SK-N-MC (cell line): ENCODE data around the gene RRM2.
"Not testable (repeated sequence)": the region's sequence is repeated elsewhere in the genome, so short reads cannot be mapped to it uniquely, and the experiment has no call there.

Experiments used
- DNase-seq: peaks from one replicate; pipeline ENCODE4 v3.0.0-alpha.2; 2011; ENCODE audit warnings: low read depth, low spot score
- H3K27ac ChIP-seq: fragments of 200-600 bp; sonication (generic); 2 replicates; pipeline ENCODE4 v1.5.1; 2016; ENCODE audit warnings: mixed run types
- H3K36me3 ChIP-seq: fragments of 200-600 bp; sonication (generic); 2 replicates; pipeline ENCODE4 v1.6.1; 2017; ENCODE audit warnings: antibody characterized with exemption, low read length, mixed read lengths; ENCODE audit not compliant: insufficient read depth
- H3K4me3 ChIP-seq: fragments of 200-600 bp; sonication (generic); 2 replicates; pipeline ENCODE4 v1.5.1; 2016
- H3K9ac ChIP-seq: fragments of 200-600 bp; sonication (generic); 2 replicates; pipeline ENCODE4 v1.8.0; 2017; ENCODE audit warnings: mixed run types, mixed read lengths; ENCODE audit not compliant: insufficient read length
- H3K9me3 ChIP-seq: fragments of 200-600 bp; sonication (generic); 2 replicates; pipeline ENCODE4 v1.6.1; 2017; ENCODE audit warnings: low read depth, mild to moderate bottlenecking, antibody characterized with exemption, low read length, moderate library complexity, mixed read lengths
- EZH2 ChIP-seq: fragments of 200-600 bp; sonication (generic); IDR thresholded peaks from one replicate; pipeline ENCODE4 v1.6.1; 2017; ENCODE audit warnings: antibody characterized with exemption
- FOXP2 ChIP-seq: optimal IDR thresholded peaks from 2 replicates; pipeline ENCODE3; 2011; ENCODE audit warnings: mild to moderate bottlenecking, moderate library complexity; ENCODE audit not compliant: insufficient read depth; ENCODE audit errors: extremely low read length, control extremely low read depth
- POLR2AphosphoS5 ChIP-seq: IDR thresholded peaks from 2 replicates; pipeline ENCODE4 v1.6.1; 2012; ENCODE audit warnings: mild to moderate bottlenecking, low read depth, low read length, borderline replicate concordance

RRM2 gene

DNA sequence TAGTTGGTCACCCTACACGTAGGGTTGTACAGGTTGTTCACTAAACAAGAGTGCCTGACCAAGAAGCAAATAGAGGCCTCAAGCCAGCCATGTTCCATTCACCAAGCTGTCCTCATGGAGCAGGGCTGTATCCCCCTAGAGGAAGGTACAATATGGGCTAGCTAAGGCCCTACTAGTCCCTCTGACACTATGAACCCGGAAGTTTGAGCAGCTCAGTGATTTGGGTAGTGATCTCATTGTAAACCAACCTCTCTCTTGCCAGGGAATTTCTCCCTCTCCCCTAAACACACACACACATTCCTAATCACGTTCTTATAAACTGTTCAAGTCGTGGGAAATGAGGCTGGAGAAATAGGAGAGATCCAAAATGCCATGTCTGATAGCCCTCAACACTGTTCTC lies 35.6 kb upstream of the RRM2 start:
- DNase-seq, result no peak
- no peaks in the 10 kb centered on the region for H3K9me3 ChIP-seq
- H3K27ac ChIP-seq, result no peak overlapping the region
- no peaks in the 10 kb centered on the region for H3K36me3 ChIP-seq
- no peak overlapping the region for H3K4me3 ChIP-seq
- H3K9ac ChIP-seq, result no peak overlapping the region
- TF ChIP-seq EZH2, result no peak
- TF ChIP-seq POLR2AphosphoS5, result no peak
- TF ChIP-seq FOXP2, result no peak

DNA sequence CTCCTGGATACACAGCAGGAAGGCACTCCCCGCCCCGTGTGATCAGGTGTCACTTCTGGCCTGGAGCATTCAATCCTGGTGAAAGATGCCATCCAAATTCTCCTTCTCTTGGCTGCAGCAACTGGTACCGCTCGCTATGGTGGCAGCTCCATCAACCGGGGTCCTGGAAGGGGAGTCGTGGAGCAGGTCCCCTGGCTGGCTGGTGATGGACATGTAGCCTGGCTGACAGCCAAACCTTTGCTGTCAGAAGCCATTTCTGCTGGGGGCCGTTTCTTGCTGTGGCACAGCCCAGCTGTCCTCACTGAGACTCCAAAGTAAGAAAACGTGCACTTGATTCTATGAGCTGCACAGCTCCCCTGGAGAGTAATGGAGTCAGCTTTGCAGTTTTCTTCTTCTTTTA lies 35.2 kb upstream of the RRM2 start:
- H3K9me3 ChIP-seq, result no peaks in the 10 kb centered on the region
- TF ChIP-seq EZH2, result no peak
- TF ChIP-seq FOXP2, result no peak
- TF ChIP-seq POLR2AphosphoS5, result no peak
- H3K4me3 ChIP-seq, result no peak overlapping the region
- H3K27ac ChIP-seq, result no peak overlapping the region
- H3K9ac ChIP-seq, result no peak overlapping the region
- H3K36me3 ChIP-seq, result no peaks in the 10 kb centered on the region
- no peak for DNase-seq

DNA sequence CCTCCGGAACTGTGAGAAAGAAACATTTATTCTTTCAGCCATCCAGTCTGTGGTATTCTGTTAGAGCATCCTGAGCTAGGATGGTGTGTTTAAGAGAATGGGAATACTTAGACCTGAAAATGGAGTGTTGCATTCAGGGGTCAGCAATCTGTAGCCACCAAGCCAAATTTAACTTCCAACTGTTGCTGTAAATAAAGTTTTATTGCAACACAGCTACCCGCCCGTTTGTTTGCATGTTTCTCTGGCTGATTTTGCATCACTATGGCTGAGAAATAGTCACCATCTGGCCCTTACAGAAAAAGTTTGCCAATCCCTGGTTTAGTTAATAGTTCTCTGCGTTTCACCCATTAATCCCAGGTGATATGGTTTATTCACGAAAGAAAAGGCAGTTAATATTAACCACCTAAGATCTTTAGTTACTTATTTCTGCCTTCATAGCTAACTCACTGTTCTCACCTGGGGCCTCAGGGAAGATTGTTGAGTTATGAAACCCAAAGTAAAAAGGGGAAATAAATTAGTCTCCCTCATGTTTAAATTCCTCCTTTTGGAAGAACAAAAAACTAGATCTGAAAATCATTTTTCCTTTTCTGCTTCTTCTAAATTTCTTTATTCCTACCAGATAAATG lies 32.9 kb upstream of the RRM2 start:
- H3K36me3 ChIP-seq, result no peaks in the 10 kb centered on the region
- H3K4me3 ChIP-seq, result no peak overlapping the region
- H3K27ac ChIP-seq, result no peak overlapping the region
- no peaks in the 10 kb centered on the region for H3K9me3 ChIP-seq
- no peak overlapping the region for H3K9ac ChIP-seq
- no peak for TF ChIP-seq POLR2AphosphoS5
- no peak for DNase-seq

GRCh38 chr2:10091182-10091888 lies 31.2 kb upstream of the RRM2 start:
- Histone ChIP-seq H3K36me3 (no peaks in the 10 kb centered on the region), H3K4me3 (no peak overlapping the region), H3K9ac (no peak overlapping the region), H3K27ac (no peak overlapping the region), H3K9me3 (no peaks in the 10 kb centered on the region)
- no peak for DNase-seq
- TF ChIP-seq EZH2 (no peak), POLR2AphosphoS5 (no peak), FOXP2 (no peak)

- not testable (repeated sequence) for H3K4me3 ChIP-seq, DNase-seq, H3K9ac ChIP-seq, H3K27ac ChIP-seq, H3K9me3 ChIP-seq, H3K36me3 ChIP-seq
Measured at GRCh38 chr2:10091889-10092244, 30.7 kb upstream of the RRM2 start.

DNA sequence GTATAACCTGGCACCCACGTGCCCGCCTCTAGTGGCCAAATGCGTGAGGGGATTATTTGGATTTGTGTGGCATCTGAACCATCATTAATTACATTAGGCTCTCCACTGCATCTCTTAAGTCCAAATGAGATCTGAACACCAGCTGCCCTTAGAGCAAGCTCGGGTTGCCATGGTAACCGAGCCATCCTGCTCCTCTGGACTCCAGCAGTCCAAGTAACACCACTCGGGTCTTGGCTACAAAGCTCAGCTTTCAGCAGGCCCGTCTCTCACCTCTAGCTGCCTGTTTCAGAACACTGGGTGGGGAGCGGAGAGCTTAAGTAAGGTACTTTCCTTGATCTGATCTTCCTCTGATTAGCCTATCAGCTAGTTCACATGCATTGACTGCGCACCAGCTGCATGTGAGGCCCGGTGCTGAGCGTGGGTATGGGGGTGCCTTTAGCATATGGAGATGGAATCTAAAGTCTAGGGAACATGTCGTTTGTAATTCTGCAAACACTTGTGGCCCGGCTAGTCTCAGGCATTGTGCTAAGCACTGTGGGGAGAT lies 28.2 kb upstream of the RRM2 start:
- DNase-seq, result no peak
- no peak for TF ChIP-seq POLR2AphosphoS5
- no peak for TF ChIP-seq EZH2
- TF ChIP-seq FOXP2, result no peak
- H3K36me3 ChIP-seq, result no peaks in the 10 kb centered on the region
- H3K9me3 ChIP-seq, result no peaks in the 10 kb centered on the region
- no peak overlapping the region for H3K4me3 ChIP-seq
- H3K9ac ChIP-seq, result no peak overlapping the region
- no peak overlapping the region for H3K27ac ChIP-seq

DNA sequence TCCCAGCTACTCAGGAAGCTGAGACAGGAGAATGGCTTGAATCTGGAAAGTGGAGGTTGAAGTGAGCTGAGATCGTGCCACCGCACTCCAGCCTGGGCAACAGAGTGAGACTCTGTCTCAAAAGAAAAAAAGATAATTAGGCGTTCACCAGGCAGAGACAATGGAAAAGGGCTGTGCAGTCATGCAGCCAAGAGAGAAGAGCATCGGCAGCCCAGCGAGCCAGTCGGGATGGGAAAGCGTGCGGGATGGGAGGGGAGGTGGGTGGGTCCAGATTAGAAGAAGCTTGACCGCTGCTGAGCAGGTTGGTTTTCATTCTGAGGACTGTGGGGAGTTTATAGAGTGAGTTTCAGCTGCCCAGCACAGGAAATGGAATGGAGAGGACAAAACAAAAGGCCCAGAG lies 27.4 kb upstream of the RRM2 start:
- no peak for DNase-seq
- Histone ChIP-seq H3K9ac (no peak overlapping the region), H3K27ac (no peak overlapping the region), H3K4me3 (no peak overlapping the region), H3K36me3 (no peaks in the 10 kb centered on the region), H3K9me3 (no peaks in the 10 kb centered on the region)
- TF ChIP-seq POLR2AphosphoS5, result no peak
- no peak for TF ChIP-seq FOXP2
- TF ChIP-seq EZH2, result no peak

DNA sequence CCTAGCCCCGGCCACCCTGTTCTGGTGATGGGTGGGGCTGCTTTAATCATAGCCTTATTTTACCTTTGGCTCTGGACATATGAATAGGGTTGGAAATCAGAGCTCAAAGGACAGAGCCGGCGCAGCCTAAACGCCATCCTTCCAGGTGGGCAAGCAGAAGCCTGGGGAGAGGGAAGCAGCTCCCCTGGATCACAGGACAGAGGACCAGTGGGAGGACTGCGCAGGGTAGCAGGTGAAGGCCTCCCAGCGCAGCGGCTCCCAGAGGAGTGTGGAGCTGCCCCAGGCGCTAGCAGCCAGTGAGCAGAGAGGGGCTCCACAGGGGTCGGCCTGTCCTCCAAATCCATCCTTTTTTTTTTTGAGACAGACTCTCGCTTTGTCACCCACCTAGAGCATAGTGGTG lies 25.9 kb upstream of the RRM2 start:
- no peak overlapping the region for H3K9ac ChIP-seq
- H3K27ac ChIP-seq, result no peak overlapping the region
- no peak overlapping the region for H3K4me3 ChIP-seq
- no peaks in the 10 kb centered on the region for H3K9me3 ChIP-seq
- DNase-seq, result no peak
- no peaks in the 10 kb centered on the region for H3K36me3 ChIP-seq
- no peak for TF ChIP-seq FOXP2
- no peak for TF ChIP-seq POLR2AphosphoS5
- TF ChIP-seq EZH2, result no peak

DNA sequence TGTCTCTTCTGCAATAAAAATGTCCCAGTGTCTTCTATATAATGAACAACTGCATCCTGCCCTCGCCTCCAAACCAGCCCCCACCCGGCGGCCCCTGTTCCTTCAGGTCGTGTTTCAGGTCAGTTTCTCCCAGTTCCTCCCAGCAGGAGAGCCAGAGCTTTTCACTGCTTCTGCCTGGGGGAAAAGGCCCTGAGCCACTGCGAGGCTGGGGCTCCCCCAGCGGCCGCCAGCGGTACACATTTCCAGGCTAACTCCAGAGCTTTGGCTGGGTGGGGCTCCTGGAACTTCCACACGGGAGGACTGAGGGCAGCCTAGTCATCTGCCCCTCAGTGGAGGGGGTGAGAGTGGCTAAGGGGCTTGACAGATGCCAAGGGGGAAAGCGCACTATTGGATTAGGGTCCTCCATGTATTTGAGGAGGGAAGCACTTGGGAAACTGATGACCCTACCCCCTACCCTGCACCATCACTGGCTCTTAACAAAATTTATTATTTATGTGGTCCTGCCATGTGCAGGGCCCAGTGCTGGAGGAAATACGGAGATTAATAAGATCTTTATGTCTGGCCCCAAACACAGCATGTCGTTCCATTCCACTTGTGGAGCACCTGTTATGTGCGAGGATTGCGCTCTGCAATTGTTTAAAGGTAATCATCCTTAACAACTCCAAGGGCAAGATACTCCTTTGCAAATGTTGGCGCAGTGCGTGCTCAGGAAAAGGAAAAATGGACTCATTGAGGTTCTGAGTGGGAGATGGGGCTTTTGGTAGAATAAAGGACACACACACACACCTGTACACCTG lies 25.0 kb upstream of the RRM2 start:
- TF ChIP-seq FOXP2 (no peak), POLR2AphosphoS5 (no peak), EZH2 (no peak)
- Histone ChIP-seq H3K9me3 (no peaks in the 10 kb centered on the region), H3K27ac (no peak overlapping the region), H3K36me3 (no peaks in the 10 kb centered on the region), H3K9ac (no peak overlapping the region), H3K4me3 (no peak overlapping the region)
- DNase-seq, result no peak
